ENCODE data around the gene CHRNA3.
"Not testable (repeated sequence)": the region's sequence is repeated elsewhere in the genome, so short reads cannot be mapped to it uniquely, and the experiment has no call there.

Gene CHRNA3

GRCh38 chr15:78561490-78561889 lies 59.3 kb downstream of the CHRNA3 start:
- Mint-ChIP-seq H3K4me3 (no peak overlapping the region), H3K9me3 (no peaks in the 10 kb centered on the region), H3K4me1 (peaks cover 17% of the 10 kb centered on the region), H3K36me3 (peaks cover 2% of the 10 kb centered on the region), H3K27me3 (peaks cover 12% of the 10 kb centered on the region), H3K27ac (no peak overlapping the region)

- not testable (repeated sequence) for H3K27ac Mint-ChIP-seq, H3K27me3 Mint-ChIP-seq, H3K36me3 Mint-ChIP-seq, H3K4me3 Mint-ChIP-seq, H3K9me3 Mint-ChIP-seq
- H3K4me1 Mint-ChIP-seq: peaks cover 10% of the 10 kb centered on the region
Observed at GRCh38 chr15:78560201-78560600, 60.6 kb downstream of the CHRNA3 start.

- H3K27me3 Mint-ChIP-seq: no peaks in the 10 kb centered on the region
Observed at GRCh38 chr15:78552597-78552996, 68.2 kb downstream of the CHRNA3 start.

GRCh38 chr15:78551902-78552301 lies 68.9 kb downstream of the CHRNA3 start:
- no peak overlapping the region for H3K4me3 Mint-ChIP-seq
- H3K27me3 Mint-ChIP-seq: no peaks in the 10 kb centered on the region
- no peaks in the 10 kb centered on the region for H3K9me3 Mint-ChIP-seq
- peaks cover 11% of the 10 kb centered on the region for H3K36me3 Mint-ChIP-seq
- H3K4me1 Mint-ChIP-seq: no peaks in the 10 kb centered on the region
- no peak overlapping the region for H3K27ac Mint-ChIP-seq

More at GRCh38 chr15:78552597-78552996, 68.2 kb downstream of the CHRNA3 start:
- H3K36me3 Mint-ChIP-seq: peaks cover 12% of the 10 kb centered on the region
- no peak overlapping the region for H3K4me3 Mint-ChIP-seq
- no peaks in the 10 kb centered on the region for H3K4me1 Mint-ChIP-seq
- no peak overlapping the region for H3K27ac Mint-ChIP-seq
- no peaks in the 10 kb centered on the region for H3K9me3 Mint-ChIP-seq

- H3K27ac Mint-ChIP-seq: no peak overlapping the region
- H3K4me1 Mint-ChIP-seq: no peaks in the 10 kb centered on the region
- H3K27me3 Mint-ChIP-seq: no peaks in the 10 kb centered on the region
- H3K36me3 Mint-ChIP-seq: peaks cover 10% of the 10 kb centered on the region
- H3K4me3 Mint-ChIP-seq: no peak overlapping the region
- H3K9me3 Mint-ChIP-seq: no peaks in the 10 kb centered on the region
Observed at GRCh38 chr15:78550815-78551214, 70.0 kb downstream of the CHRNA3 start.

- no peaks in the 10 kb centered on the region for H3K4me1 Mint-ChIP-seq
- no peaks in the 10 kb centered on the region for H3K9me3 Mint-ChIP-seq
- no peak overlapping the region for H3K27ac Mint-ChIP-seq
- H3K36me3 Mint-ChIP-seq: peaks cover 10% of the 10 kb centered on the region
- H3K4me3 Mint-ChIP-seq: no peak overlapping the region
- H3K27me3 Mint-ChIP-seq: no peaks in the 10 kb centered on the region
Observed at GRCh38 chr15:78550194-78550593, 70.6 kb downstream of the CHRNA3 start.

Measured in activated naive CD4-positive, alpha-beta T cell treated with anti-CD3 and anti-CD28 coated beads, Interleukin-2, amount 50 U/mL, for 24 hours (primary cell).